Activated CD8-positive, alpha-beta T cell treated with anti-CD3 and anti-CD28 coated beads for 36 hours (primary cell): ENCODE data around the gene CTSH. TPM values are rescaled to one million over a fixed set of nuclear protein-coding genes. Genes with fewer than 3 reads are reported as not detected.
"Not testable (repeated sequence)": the region's sequence is repeated elsewhere in the genome, so short reads cannot be mapped to it uniquely, and the experiment has no call there.

Experiments used
- ATAC-seq: fragments of 200-7000 bp; cut with Tn5 transposase; one replicate; pipeline ENCODE4 v1.10.0; 2021; ENCODE audit warnings: mild to moderate bottlenecking, moderate library complexity
- CTCF ChIA-PET: fragments of 350-600 bp; sonication (Branson Sonifier 250); formaldehyde crosslinking; loops from one replicate; lab custom pipeline; 2021; ENCODE audit warnings: antibody characterized with exemption; lab: Charles Lee
- POLR2A ChIA-PET: fragments of 350-600 bp; sonication (Branson Sonifier 250); formaldehyde crosslinking; loops from one replicate; lab custom pipeline; 2021; ENCODE audit warnings: antibody characterized with exemption; lab: Charles Lee
- DNase-seq: peaks from one replicate; pipeline ENCODE4 v3.0.0-alpha.2; 2020
- H3K27ac Mint-ChIP-seq: one replicate; pipeline ENCODE4 v1.8.0; 2021; ENCODE audit warnings: mild to moderate bottlenecking, mixed read lengths
- H3K27me3 Mint-ChIP-seq: one replicate; pipeline ENCODE4 v1.8.0; 2021; ENCODE audit warnings: mixed read lengths
- H3K36me3 Mint-ChIP-seq: one replicate; pipeline ENCODE4 v1.8.0; 2021; ENCODE audit warnings: low read depth, mixed read lengths
- H3K4me1 Mint-ChIP-seq: one replicate; pipeline ENCODE4 v1.8.0; 2021; ENCODE audit warnings: low read depth, mixed read lengths
- H3K4me3 Mint-ChIP-seq: one replicate; pipeline ENCODE4 v1.8.0; 2021; ENCODE audit warnings: mild to moderate bottlenecking, moderate library complexity, mixed read lengths
- H3K9me3 Mint-ChIP-seq: one replicate; pipeline ENCODE4 v1.8.0; 2021; ENCODE audit warnings: mixed read lengths
- intact Hi-C: fragments of 100-400 bp; cut with micrococcal nuclease; formaldehyde crosslinking; loops from one replicate; pipeline ENCODE4 v1.10.0; 2022
- total RNA-seq, 2 experiments: library from RNA; stranded (reverse); gene quantifications; one replicate each; pipeline ENCODE4 v1.2.3, GENCODE V29; 2021
- TF ChIP-seq, protein P1 (sequence below): fragments of 200-600 bp; IDR thresholded peaks from one replicate; pipeline ENCODE4 v1.8.0; 2022; ENCODE audit warnings: antibody characterized with exemption, mild to moderate bottlenecking

CTSH gene
- total RNA-seq, 2 experiments from 2014 or later, result 13.2 to 14.1 TPM

GRCh38 chr15:78904599-78905358 is 40.1 kb downstream of the CTSH start:
- Mint-ChIP-seq H3K9me3 (no peaks in the 10 kb centered on the region), H3K27me3 (no peaks in the 10 kb centered on the region), H3K36me3 (peaks cover 51% of the 10 kb centered on the region), H3K4me1 (peaks cover 6% of the 10 kb centered on the region), H3K4me3 (no peak overlapping the region), H3K27ac (no peak overlapping the region)
- ATAC-seq (no peak), DNase-seq (no peak)
- intact Hi-C loops, result no loop called here
- CTCF ChIA-PET, result interaction anchor here (0.8 kb wide), 1 partner anchor 81 kb away, joined by 3 read pairs; no protein-coding TSS in a partner anchor
- POLR2A ChIA-PET, result interaction anchor here (0.6 to 1.0 kb wide), 2 partner anchors 16 to 950 kb away, joined by 3 read pairs; no protein-coding TSS in a partner anchor
- TF ChIP-seq, protein P1, sequence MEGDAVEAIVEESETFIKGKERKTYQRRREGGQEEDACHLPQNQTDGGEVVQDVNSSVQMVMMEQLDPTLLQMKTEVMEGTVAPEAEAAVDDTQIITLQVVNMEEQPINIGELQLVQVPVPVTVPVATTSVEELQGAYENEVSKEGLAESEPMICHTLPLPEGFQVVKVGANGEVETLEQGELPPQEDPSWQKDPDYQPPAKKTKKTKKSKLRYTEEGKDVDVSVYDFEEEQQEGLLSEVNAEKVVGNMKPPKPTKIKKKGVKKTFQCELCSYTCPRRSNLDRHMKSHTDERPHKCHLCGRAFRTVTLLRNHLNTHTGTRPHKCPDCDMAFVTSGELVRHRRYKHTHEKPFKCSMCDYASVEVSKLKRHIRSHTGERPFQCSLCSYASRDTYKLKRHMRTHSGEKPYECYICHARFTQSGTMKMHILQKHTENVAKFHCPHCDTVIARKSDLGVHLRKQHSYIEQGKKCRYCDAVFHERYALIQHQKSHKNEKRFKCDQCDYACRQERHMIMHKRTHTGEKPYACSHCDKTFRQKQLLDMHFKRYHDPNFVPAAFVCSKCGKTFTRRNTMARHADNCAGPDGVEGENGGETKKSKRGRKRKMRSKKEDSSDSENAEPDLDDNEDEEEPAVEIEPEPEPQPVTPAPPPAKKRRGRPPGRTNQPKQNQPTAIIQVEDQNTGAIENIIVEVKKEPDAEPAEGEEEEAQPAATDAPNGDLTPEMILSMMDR, result no peak

DNA sequence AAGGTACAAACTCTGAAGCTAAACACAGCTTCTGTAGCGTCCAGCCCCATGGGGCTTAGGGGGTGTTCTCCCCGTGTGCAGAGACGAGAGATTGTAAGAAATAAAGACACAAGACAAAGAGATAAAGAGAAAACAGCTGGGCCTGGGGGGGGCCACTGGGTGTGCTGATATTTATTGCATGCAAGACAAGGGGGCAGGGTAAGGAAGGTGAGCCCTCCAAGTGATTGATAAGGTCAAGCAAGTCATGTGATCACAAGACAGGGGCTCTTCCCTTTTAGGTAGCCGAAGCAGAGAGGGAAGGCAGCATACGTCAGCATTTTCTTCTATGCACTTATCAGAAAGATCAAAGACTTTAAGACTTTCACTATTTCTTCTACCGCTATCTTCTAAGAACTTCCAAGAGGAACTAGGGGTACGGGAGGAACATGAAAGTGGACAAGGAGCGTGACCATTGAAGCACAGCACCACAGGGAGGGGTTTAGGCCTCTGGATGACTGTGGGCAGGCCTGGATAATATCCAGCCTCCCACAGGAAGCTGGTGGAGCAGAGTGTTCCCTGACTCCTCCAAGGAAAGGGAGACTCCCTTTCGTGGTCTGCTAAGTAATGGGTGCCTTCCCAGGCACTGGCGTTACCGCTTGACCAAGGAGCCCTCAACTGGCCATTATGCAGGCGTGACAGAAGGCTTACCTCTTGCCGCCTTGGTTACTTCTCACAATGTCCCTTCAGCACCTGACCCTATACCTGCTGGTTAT is 42.4 kb downstream of the CTSH start:
- POLR2A ChIA-PET, H3K4me1 Mint-ChIP-seq, H3K27me3 Mint-ChIP-seq, H3K9me3 Mint-ChIP-seq, H3K4me3 Mint-ChIP-seq, ATAC-seq, DNase-seq, intact Hi-C loops: not testable (repeated sequence)
- H3K27ac Mint-ChIP-seq, result peak overlapping the region; percentile 10
- H3K36me3 Mint-ChIP-seq, result peaks cover 60% of the 10 kb centered on the region
- CTCF ChIA-PET, result interaction anchor here (0.9 to 2.0 kb wide), 2 partner anchors 8 to 282 kb away, joined by 3 to 5 read pairs; no protein-coding TSS in a partner anchor

- H3K4me3 Mint-ChIP-seq, intact Hi-C loops, ATAC-seq, H3K4me1 Mint-ChIP-seq, DNase-seq, H3K27me3 Mint-ChIP-seq, H3K27ac Mint-ChIP-seq, H3K9me3 Mint-ChIP-seq: not testable (repeated sequence)
- ChIA-PET CTCF (interaction anchor here (1.2 kb wide), 1 partner anchor 8 kb away, joined by 3 read pairs; no protein-coding TSS in a partner anchor), POLR2A (interaction anchor here (0.8 kb wide), 1 partner anchor 27 kb away, joined by 3 read pairs; no protein-coding TSS in a partner anchor)
- H3K36me3 Mint-ChIP-seq, result peaks cover 55% of the 10 kb centered on the region
Observed at GRCh38 chr15:78900819-78901533, 43.9 kb downstream of the CTSH start.

DNA sequence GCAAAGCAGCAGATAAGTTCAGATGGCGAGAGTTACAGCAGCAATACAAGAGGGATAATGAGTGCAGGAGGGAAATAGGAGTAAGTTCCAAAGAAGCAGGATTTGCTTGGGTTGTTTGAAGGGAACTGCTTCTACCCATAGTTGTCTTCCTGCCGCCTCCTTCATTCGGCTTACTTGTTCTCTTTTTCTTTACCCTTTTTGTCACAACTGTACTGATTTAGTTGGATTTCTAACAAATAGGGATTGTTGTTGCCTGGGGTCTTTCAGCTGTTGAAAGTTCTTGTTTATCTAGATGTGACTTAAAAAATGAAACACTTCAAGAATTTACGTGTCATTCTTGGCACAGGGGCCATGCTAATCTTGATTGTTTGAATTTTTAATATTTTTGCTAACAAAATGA is 46.3 kb downstream of the CTSH start:
- ChIA-PET POLR2A (no interaction called here), CTCF (no interaction called here)
- Mint-ChIP-seq H3K4me1 (peaks cover 6% of the 10 kb centered on the region), H3K36me3 (peaks cover 55% of the 10 kb centered on the region), H3K27me3 (no peaks in the 10 kb centered on the region), H3K4me3 (no peak overlapping the region), H3K27ac (no peak overlapping the region), H3K9me3 (no peaks in the 10 kb centered on the region)
- TF ChIP-seq, protein P1, result no peak
- ATAC-seq, result no peak
- intact Hi-C loops, result no loop called here
- no peak for DNase-seq

DNA sequence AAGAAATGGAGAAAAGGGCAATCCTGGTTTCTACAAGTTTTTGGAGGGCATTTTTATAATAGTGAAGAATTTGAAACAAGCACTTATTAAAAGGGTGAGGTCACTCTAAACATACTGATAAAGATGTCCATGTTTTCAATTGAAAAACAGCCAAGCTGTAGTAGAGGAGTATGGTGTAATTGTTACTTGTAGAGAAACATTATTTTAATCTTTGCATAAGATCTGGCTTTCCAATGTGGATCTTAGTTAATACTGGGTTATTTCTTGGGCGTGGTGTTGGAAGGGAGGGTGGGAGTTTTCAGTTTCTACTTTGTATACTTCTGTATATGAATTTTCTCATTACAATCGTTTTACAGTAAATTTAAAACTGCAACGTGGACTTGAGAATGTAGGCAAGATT is 49.4 kb downstream of the CTSH start:
- ChIA-PET CTCF (no interaction called here), POLR2A (no interaction called here)
- H3K4me1 Mint-ChIP-seq, result peaks cover 22% of the 10 kb centered on the region
- no peaks in the 10 kb centered on the region for H3K9me3 Mint-ChIP-seq
- H3K27me3 Mint-ChIP-seq, result no peaks in the 10 kb centered on the region
- no peak for ATAC-seq
- TF ChIP-seq, protein P1, result no peak
- DNase-seq, result no peak
- peak overlapping the region; percentile 10 for H3K27ac Mint-ChIP-seq
- H3K4me3 Mint-ChIP-seq, result no peak overlapping the region
- H3K36me3 Mint-ChIP-seq, result peaks cover 68% of the 10 kb centered on the region
- intact Hi-C loops, result no loop called here
